Osteocyte (in vitro differentiated cells): ENCODE measurements around the gene UTS2B. TPM values are rescaled to one million over a fixed set of nuclear protein-coding genes. Genes with fewer than 3 reads are reported as not detected.

ENCODE experiments used
- DNase-seq: peaks from one replicate; pipeline ENCODE4 v3.0.0; 2021; ENCODE audit warnings: mixed read lengths; ENCODE audit not compliant: unreplicated experiment; ENCODE audit errors: extremely low spot score
- H3K27ac Mint-ChIP-seq: one replicate; pipeline ENCODE4 v1.8.0; 2021; ENCODE audit warnings: mild to moderate bottlenecking, mixed read lengths; ENCODE audit not compliant: unreplicated experiment
- H3K27me3 Mint-ChIP-seq: one replicate; pipeline ENCODE4 v1.8.0; 2021; ENCODE audit warnings: mixed read lengths; ENCODE audit not compliant: unreplicated experiment
- H3K36me3 Mint-ChIP-seq: one replicate; pipeline ENCODE4 v1.8.0; 2021; ENCODE audit warnings: mixed read lengths; ENCODE audit not compliant: unreplicated experiment
- H3K4me1 Mint-ChIP-seq: one replicate; pipeline ENCODE4 v1.8.0; 2021; ENCODE audit warnings: mixed read lengths; ENCODE audit not compliant: unreplicated experiment
- H3K4me3 Mint-ChIP-seq: one replicate; pipeline ENCODE4 v1.8.0; 2021; ENCODE audit warnings: mild to moderate bottlenecking, moderate library complexity, mixed read lengths; ENCODE audit not compliant: unreplicated experiment
- H3K9me3 Mint-ChIP-seq: one replicate; pipeline ENCODE4 v1.8.0; 2021; ENCODE audit warnings: mixed read lengths; ENCODE audit not compliant: unreplicated experiment
- total RNA-seq: library from RNA; stranded (reverse); gene quantifications from 2 replicates; pipeline ENCODE4 v1.2.1, GENCODE V29; 2021
- TF ChIP-seq, protein P1 (sequence below): fragments of 200-600 bp; sonication (generic); IDR thresholded peaks from 2 replicates; pipeline ENCODE4 v1.5.0; 2021; ENCODE audit warnings: antibody characterized with exemption, mild to moderate bottlenecking, moderate library complexity

The UTS2B gene
- total RNA-seq, 1 donor from 2014 or later = 0.75 TPM

DNA sequence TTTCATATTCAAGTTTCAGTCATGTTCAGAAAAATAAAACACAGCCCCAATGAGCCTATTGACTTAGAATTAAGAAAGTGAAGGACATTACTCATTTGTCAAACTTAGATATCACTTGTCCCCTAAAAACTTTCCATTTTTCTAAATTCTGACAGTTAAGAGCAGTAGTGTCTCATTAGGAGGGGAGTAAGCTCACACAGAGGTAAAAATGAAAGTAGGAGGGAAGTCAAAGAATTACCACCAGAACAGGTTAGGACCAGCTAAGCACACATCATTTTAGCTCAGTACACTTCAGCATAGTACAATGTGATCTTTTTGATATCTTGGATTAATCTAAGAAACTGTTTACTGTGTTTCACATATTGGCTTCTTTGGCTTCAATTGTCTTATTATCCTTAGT lies 67.0 kb downstream of the UTS2B start:
- Mint-ChIP-seq H3K36me3 (no peaks in the 10 kb centered on the region), H3K4me3 (no peak overlapping the region), H3K27ac (no peak overlapping the region), H3K9me3 (no peaks in the 10 kb centered on the region), H3K4me1 (peaks cover 18% of the 10 kb centered on the region), H3K27me3 (no peaks in the 10 kb centered on the region)
- TF ChIP-seq, protein P1, sequence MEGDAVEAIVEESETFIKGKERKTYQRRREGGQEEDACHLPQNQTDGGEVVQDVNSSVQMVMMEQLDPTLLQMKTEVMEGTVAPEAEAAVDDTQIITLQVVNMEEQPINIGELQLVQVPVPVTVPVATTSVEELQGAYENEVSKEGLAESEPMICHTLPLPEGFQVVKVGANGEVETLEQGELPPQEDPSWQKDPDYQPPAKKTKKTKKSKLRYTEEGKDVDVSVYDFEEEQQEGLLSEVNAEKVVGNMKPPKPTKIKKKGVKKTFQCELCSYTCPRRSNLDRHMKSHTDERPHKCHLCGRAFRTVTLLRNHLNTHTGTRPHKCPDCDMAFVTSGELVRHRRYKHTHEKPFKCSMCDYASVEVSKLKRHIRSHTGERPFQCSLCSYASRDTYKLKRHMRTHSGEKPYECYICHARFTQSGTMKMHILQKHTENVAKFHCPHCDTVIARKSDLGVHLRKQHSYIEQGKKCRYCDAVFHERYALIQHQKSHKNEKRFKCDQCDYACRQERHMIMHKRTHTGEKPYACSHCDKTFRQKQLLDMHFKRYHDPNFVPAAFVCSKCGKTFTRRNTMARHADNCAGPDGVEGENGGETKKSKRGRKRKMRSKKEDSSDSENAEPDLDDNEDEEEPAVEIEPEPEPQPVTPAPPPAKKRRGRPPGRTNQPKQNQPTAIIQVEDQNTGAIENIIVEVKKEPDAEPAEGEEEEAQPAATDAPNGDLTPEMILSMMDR = no peak
- DNase-seq = no peak

DNA sequence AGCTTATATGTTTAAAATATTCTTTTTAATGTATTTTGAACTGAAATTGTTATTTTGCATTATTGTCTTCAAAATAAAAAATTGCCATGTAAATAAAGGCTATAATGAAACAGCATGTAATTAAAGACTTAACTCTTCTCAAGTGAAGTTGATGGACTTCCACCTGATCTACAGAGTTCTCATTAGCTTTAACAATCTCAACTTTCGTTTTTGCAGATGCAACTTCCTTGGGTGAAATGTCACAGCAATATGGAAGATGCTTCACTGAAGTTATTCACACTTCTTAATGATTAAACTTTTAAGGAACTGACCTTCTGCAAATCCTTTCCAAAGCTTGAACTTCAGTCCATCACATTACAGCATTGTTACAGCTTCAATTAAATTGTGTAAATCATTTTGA lies 67.7 kb downstream of the UTS2B start:
- Mint-ChIP-seq H3K4me3 (no peak overlapping the region), H3K36me3 (no peaks in the 10 kb centered on the region), H3K27me3 (no peaks in the 10 kb centered on the region), H3K9me3 (no peaks in the 10 kb centered on the region), H3K27ac (no peak overlapping the region), H3K4me1 (peaks cover 18% of the 10 kb centered on the region)
- TF ChIP-seq, protein P1 = no peak
- DNase-seq = no peak

DNA sequence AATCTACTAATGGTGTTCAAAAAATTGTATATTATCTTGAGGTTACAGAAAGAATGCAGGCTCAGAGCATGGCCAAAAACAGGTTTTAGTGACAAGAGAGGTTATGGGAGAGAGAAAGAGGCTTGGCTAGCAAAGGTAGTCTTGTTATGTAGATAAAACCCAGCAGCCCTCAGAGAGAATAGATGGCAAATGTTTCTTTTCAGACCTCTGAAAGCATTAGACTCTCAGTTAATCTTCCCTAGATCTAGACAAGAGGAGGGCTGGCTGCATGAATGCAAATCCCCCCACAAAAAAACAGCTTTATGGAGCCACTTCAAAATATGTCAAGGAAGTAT lies 69.1 kb downstream of the UTS2B start:
- Mint-ChIP-seq H3K4me1 (peaks cover 18% of the 10 kb centered on the region), H3K27ac (no peak overlapping the region), H3K27me3 (no peaks in the 10 kb centered on the region), H3K4me3 (no peak overlapping the region), H3K36me3 (no peaks in the 10 kb centered on the region), H3K9me3 (no peaks in the 10 kb centered on the region)
- no peak for DNase-seq
- TF ChIP-seq, protein P1 = no peak

DNA sequence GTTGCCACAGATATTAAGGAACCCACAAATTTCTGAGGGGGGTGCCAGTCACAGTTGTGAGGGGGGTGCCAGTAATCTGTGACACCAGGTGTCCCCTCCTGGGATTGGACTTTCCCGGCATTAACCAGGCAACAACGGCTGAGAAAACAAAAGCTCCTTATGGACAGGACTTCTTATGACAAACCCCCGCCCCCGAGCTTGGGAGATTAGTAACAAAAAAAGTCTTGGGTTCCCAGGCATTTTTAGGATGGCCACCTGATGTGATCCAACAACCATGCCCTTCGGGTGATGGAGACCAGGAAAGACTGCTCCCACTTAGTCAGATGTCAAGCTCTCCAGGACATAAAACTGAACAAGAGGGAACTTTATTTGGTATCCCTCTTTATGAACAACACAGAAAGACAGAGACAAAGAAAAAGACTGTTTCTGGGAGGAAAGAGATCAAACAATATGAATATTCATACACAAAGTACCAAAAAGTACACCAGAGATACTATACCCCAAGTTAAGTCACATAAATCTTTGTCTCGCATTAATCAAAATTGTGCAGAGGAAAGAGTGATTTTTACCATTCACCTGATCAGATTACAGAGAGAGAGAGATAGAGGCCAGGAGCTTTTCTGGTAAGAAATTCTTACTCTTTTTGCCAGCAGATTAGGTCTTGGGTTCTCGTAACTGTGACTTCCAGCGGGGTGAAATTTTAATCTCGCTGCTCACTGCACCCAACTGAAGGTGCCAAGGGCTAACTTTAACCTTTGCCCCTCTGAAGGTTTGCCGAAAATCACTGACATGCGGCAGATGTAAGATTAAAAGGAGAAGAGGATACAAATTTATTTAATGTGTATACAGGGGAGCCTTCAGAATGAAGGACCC lies 69.7 kb downstream of the UTS2B start:
- Mint-ChIP-seq H3K4me1 (peaks cover 20% of the 10 kb centered on the region), H3K4me3 (no peak overlapping the region), H3K9me3 (no peaks in the 10 kb centered on the region), H3K27me3 (no peaks in the 10 kb centered on the region), H3K36me3 (no peaks in the 10 kb centered on the region), H3K27ac (no peak overlapping the region)
- no peak for DNase-seq
- TF ChIP-seq, protein P1 = no peak

DNA sequence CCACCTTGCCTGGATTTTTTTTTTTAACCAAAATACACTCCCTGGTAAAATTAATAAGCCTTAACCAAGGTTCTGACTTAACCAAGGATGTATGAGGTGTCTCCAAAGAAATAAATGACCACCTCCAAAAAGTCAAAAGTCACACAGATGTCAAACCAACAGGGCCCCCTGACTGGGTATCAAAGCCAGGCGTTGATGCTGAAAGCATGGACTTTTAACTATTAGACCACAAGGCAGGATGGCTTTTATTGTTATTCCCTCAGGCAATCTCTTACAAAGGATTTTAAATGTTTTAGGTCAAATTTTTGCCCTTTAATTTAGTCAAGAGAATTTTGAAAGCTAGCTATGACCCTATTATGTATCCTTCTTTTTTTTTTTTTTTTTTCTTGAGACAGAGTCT lies 70.8 kb downstream of the UTS2B start:
- TF ChIP-seq, protein P1 = no peak
- H3K27me3 Mint-ChIP-seq = no peaks in the 10 kb centered on the region
- H3K27ac Mint-ChIP-seq = no peak overlapping the region
- peaks cover 21% of the 10 kb centered on the region for H3K4me1 Mint-ChIP-seq
- DNase-seq = no peak
- no peaks in the 10 kb centered on the region for H3K36me3 Mint-ChIP-seq
- no peak overlapping the region for H3K4me3 Mint-ChIP-seq
- no peaks in the 10 kb centered on the region for H3K9me3 Mint-ChIP-seq
